GM23338 (cell line): ENCODE measurements around the gene ABCC5.

Source experiments
- EZH2 ChIP-seq: fragments of 200-600 bp; sonication (generic); IDR thresholded peaks from one replicate; pipeline ENCODE4 v1.8.0; 2017; ENCODE audit warnings: antibody characterized with exemption, mild to moderate bottlenecking, low read depth; ENCODE audit not compliant: unreplicated experiment
- EZH2phosphoT487 ChIP-seq: fragments of 200-600 bp; sonication (generic); IDR thresholded peaks from one replicate; pipeline ENCODE4 v1.8.1; 2018; ENCODE audit warnings: antibody characterized with exemption; ENCODE audit not compliant: unreplicated experiment
- POLR2AphosphoS5 ChIP-seq: IDR thresholded peaks from 2 replicates; pipeline ENCODE4 v1.6.1; 2016; ENCODE audit warnings: antibody characterized with exemption, low read depth
- TF ChIP-seq, protein P1 (sequence below), 2 experiments: fragments of 200-600 bp in 1 of 2; sonication (generic) in 1 of 2; conservative IDR thresholded peaks; 2 replicates each; pipeline versions ENCODE4 v1.5.1 to v1.6.1; 2016 to 2017; ENCODE audit warnings: antibody characterized with exemption in 2 of 2, low read depth in 2 of 2, mild to moderate bottlenecking in 2 of 2, moderate library complexity in 1 of 2
- TF ChIP-seq, protein P2 (sequence below): IDR thresholded peaks from one replicate; pipeline ENCODE4 v1.6.1; 2018; ENCODE audit warnings: antibody characterized with exemption; ENCODE audit not compliant: unreplicated experiment

DNA sequence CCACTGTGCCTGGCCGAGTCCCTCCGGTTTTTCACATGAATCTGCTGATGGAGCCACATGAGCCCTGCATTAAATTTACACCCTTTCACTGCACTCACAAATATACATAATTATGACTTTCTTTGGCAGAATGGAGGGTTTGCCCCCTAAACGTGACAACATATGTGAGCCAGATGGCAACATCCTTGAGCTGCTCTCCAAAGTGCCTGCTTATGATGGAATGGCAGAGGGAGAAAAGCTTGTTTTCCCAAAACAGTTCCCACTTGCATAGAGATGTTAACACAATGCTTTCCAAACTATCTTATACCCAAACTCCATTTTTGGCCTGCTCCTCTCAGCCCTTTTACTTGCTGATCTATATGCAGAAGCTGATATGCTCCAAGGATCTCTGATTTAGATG is 54.9 kb downstream of the ABCC5 start:
- TF ChIP-seq POLR2AphosphoS5 (no peak), EZH2 (no peak), EZH2phosphoT487 (no peak)
- TF ChIP-seq, protein P1, sequence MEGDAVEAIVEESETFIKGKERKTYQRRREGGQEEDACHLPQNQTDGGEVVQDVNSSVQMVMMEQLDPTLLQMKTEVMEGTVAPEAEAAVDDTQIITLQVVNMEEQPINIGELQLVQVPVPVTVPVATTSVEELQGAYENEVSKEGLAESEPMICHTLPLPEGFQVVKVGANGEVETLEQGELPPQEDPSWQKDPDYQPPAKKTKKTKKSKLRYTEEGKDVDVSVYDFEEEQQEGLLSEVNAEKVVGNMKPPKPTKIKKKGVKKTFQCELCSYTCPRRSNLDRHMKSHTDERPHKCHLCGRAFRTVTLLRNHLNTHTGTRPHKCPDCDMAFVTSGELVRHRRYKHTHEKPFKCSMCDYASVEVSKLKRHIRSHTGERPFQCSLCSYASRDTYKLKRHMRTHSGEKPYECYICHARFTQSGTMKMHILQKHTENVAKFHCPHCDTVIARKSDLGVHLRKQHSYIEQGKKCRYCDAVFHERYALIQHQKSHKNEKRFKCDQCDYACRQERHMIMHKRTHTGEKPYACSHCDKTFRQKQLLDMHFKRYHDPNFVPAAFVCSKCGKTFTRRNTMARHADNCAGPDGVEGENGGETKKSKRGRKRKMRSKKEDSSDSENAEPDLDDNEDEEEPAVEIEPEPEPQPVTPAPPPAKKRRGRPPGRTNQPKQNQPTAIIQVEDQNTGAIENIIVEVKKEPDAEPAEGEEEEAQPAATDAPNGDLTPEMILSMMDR (conservative IDR thresholded peaks at IDR 0.05; ENCODE audit: low read depth in 2 of 2), result no peak
- TF ChIP-seq, protein P2, sequence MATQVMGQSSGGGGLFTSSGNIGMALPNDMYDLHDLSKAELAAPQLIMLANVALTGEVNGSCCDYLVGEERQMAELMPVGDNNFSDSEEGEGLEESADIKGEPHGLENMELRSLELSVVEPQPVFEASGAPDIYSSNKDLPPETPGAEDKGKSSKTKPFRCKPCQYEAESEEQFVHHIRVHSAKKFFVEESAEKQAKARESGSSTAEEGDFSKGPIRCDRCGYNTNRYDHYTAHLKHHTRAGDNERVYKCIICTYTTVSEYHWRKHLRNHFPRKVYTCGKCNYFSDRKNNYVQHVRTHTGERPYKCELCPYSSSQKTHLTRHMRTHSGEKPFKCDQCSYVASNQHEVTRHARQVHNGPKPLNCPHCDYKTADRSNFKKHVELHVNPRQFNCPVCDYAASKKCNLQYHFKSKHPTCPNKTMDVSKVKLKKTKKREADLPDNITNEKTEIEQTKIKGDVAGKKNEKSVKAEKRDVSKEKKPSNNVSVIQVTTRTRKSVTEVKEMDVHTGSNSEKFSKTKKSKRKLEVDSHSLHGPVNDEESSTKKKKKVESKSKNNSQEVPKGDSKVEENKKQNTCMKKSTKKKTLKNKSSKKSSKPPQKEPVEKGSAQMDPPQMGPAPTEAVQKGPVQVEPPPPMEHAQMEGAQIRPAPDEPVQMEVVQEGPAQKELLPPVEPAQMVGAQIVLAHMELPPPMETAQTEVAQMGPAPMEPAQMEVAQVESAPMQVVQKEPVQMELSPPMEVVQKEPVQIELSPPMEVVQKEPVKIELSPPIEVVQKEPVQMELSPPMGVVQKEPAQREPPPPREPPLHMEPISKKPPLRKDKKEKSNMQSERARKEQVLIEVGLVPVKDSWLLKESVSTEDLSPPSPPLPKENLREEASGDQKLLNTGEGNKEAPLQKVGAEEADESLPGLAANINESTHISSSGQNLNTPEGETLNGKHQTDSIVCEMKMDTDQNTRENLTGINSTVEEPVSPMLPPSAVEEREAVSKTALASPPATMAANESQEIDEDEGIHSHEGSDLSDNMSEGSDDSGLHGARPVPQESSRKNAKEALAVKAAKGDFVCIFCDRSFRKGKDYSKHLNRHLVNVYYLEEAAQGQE, result no peak
